Endothelial cell of umbilical vein (primary cell): ENCODE results near the gene CSHL1.

Experiments
- EZH2 ChIP-seq: IDR thresholded peaks from 2 replicates; pipeline ENCODE4 v1.6.1; 2012; ENCODE audit warnings: borderline replicate concordance, low read depth, mild to moderate bottlenecking, moderate library complexity, low read length, inconsistent platforms; ENCODE audit not compliant: severe bottlenecking
- TF ChIP-seq, protein P1 (sequence below), 2 donors: IDR thresholded peaks; 1 replicate in 1 of 2; 2 replicates in 1 of 2; pipeline ENCODE4 v1.5.1; 2011; ENCODE audit warnings: low read length in 2 of 2, mild to moderate bottlenecking in 2 of 2, moderate library complexity in 2 of 2, control low read depth in 1 of 2, inconsistent platforms in 1 of 2, low read depth in 1 of 2; ENCODE audit not compliant: insufficient read depth in 1 of 2; ENCODE audit errors: extremely low read depth in 1 of 2

DNA sequence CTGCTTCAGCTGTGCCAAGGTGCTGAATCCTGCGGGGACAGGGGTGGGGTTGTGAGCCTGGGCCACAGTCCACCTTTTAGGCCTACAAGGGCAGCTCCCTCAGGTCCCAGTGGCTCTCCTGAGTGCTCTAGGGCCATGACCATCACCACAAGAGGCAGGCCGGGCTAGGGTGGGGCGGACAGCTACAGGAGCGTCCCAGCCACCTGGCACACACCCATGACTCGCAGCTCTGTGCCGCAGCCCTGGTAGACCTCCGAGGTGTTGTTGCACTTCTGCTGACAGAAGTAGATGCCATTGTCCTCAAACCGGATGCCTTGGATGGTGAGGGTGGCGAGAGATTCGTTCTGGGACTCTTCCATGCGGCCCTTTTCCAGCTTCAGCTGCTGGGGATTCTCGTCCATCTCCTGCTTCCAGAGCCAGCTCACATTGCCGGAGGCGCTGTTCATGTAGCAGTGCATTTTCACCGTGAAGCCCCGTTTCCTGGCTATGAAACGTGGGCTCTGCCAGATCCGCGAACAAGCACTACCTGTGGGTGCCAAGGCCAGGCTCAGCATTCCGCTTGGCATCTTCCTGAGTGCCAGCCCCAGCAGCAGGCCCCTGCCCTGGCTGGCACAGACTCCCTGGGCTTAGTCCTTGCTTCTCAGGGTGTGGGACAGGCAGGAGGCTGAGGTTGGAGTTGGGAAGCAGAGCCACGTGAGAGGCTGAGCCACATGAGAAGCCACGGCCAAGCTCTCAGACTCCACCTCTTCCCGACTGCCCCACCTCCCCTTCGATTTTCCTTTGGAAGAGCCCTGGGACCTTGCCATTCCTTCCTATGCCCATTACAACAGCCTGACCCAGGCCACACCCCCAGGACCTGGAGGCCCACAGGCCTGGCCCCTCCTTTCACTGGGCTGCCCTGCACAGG, 19.1 kb upstream of the CSHL1 start:
- TF ChIP-seq EZH2: no peak
- TF ChIP-seq, protein P1, sequence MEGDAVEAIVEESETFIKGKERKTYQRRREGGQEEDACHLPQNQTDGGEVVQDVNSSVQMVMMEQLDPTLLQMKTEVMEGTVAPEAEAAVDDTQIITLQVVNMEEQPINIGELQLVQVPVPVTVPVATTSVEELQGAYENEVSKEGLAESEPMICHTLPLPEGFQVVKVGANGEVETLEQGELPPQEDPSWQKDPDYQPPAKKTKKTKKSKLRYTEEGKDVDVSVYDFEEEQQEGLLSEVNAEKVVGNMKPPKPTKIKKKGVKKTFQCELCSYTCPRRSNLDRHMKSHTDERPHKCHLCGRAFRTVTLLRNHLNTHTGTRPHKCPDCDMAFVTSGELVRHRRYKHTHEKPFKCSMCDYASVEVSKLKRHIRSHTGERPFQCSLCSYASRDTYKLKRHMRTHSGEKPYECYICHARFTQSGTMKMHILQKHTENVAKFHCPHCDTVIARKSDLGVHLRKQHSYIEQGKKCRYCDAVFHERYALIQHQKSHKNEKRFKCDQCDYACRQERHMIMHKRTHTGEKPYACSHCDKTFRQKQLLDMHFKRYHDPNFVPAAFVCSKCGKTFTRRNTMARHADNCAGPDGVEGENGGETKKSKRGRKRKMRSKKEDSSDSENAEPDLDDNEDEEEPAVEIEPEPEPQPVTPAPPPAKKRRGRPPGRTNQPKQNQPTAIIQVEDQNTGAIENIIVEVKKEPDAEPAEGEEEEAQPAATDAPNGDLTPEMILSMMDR (IDR thresholded peaks at IDR 0.05; ENCODE audit: extremely low read depth in 1 of 2, insufficient read depth in 1 of 2, low read depth in 1 of 2, low read length in 2 of 2): no peak
